C4-2B (cell line): ENCODE data around the gene IRS2.

Experiments used
- CTCF ChIP-seq: fragments of 450-650 bp; conservative IDR thresholded peaks from 2 replicates; pipeline ENCODE4 v1.5.1; 2017; ENCODE audit warnings: mild to moderate bottlenecking
- ZFX ChIP-seq: fragments of 450-650 bp; IDR thresholded peaks from 2 replicates; pipeline ENCODE4 v1.6.1; 2017

GRCh38 chr13:109725995-109726637 is 60.3 kb downstream of the IRS2 start:
- TF ChIP-seq CTCF (no peak), ZFX (no peak)
